Muscle of arm (tissue), 12 donors: ENCODE measurements around the gene RPS28. TPM values are rescaled to one million over a fixed set of nuclear protein-coding genes. Genes with fewer than 3 reads are reported as not detected.
A peak's percentile ranks its signal among the peaks of the same experiment; 100 is the strongest.
"Not testable (repeated sequence)": the region's sequence is repeated elsewhere in the genome, so short reads cannot be mapped to it uniquely, and the experiment has no call there.

Experiments used
- DNase-seq: peaks from one replicate; pipeline ENCODE4 v3.0.0-alpha.2; 2013
- polyA plus RNA-seq, 12 donors: library from polyadenylated mRNA; unstranded; fragments of 120-200 nt; gene quantifications; one replicate each; pipeline ENCODE4 v1.2.1, GENCODE V29; 2013; ENCODE audit not compliant: insufficient read length in 12 of 12

The RPS28 gene
- polyA plus RNA-seq, 12 donors: 402 to 1,142 (median 551) TPM; not detected in 1

GRCh38 chr19:8338835-8339234, 17.5 kb downstream of the RPS28 start:
- no peak for DNase-seq

- no peak for DNase-seq
These were observed 19.2 kb downstream of the RPS28 start for GRCh38 chr19:8340341-8341096.

GRCh38 chr19:8341504-8341903, 20.2 kb downstream of the RPS28 start:
- DNase-seq: not testable (repeated sequence)

- no peak for DNase-seq
These were observed 21.0 kb downstream of the RPS28 start for GRCh38 chr19:8342316-8342683.

GRCh38 chr19:8342684-8343482, 21.6 kb downstream of the RPS28 start, which contains the start of gene KANK3:
KANK3 (minus strand) TSS chr19:8343262; CDS start chr19:8337828, 5,434 bp downstream.
- DNase-seq: peak; percentile 81

- DNase-seq: no peak
These were observed 22.2 kb downstream of the RPS28 start for GRCh38 chr19:8343483-8343844.

- not testable (repeated sequence) for DNase-seq
These were observed 28.5 kb downstream of the RPS28 start for GRCh38 chr19:8349629-8350372.

- no peak for DNase-seq
These were observed 31.0 kb downstream of the RPS28 start for GRCh38 chr19:8352134-8352827.

GRCh38 chr19:8352845-8353244, 31.5 kb downstream of the RPS28 start:
- not testable (repeated sequence) for DNase-seq

GRCh38 chr19:8355631-8356402, 34.5 kb downstream of the RPS28 start:
- no peak for DNase-seq

- no peak for DNase-seq
These were observed 35.8 kb downstream of the RPS28 start for GRCh38 chr19:8357007-8357521.

- no peak for DNase-seq
These were observed 37.7 kb downstream of the RPS28 start for GRCh38 chr19:8358948-8359347.

GRCh38 chr19:8360196-8360595, 38.9 kb downstream of the RPS28 start:
- DNase-seq: no peak

- peak; percentile 85 for DNase-seq
These were observed 40.9 kb downstream of the RPS28 start for GRCh38 chr19:8361921-8362793.

GRCh38 chr19:8363803-8364771, 42.8 kb downstream of the RPS28 start, which contains the start of gene ANGPTL4:
ANGPTL4 (plus strand) TSS chr19:8364155; CDS start chr19:8364322, 167 bp downstream.
- peak; percentile 55 for DNase-seq

- DNase-seq: no peak
These were observed 44.9 kb downstream of the RPS28 start for GRCh38 chr19:8366121-8366581.

- DNase-seq: no peak
These were observed 45.6 kb downstream of the RPS28 start for GRCh38 chr19:8366961-8367326.

GRCh38 chr19:8367327-8368001, 46.2 kb downstream of the RPS28 start:
- DNase-seq: peak; percentile 79
